Superior temporal gyrus (tissue), 1 donor: ENCODE data around the gene CRYBB2.
"Not testable (repeated sequence)": the region's sequence is repeated elsewhere in the genome, so short reads cannot be mapped to it uniquely, and the experiment has no call there.

Source experiments
- DNase-seq: peaks from one replicate; pipeline ENCODE4 v3.0.0-alpha.2; 2016; ENCODE audit errors: extremely low spot score

Gene CRYBB2

DNA sequence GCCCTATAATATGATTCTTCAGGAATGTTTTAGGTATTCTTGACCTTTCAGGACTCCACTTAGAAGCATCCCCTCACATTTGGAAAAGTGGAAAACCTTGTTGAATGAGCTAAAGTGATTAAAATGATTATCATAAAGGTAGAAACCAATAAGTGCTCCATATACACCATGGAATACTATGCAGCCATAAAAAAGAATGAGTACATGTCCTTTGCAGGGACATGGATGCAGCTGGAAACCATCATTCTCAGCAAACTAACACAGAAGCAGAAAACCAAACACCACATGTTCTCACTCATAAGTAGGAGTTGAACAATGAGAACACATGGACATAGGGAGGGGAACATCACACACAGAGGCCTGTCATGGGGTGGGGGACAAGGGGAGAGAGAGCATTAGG lies 14.3 kb downstream of the CRYBB2 start:
- not testable (repeated sequence) for DNase-seq

DNA sequence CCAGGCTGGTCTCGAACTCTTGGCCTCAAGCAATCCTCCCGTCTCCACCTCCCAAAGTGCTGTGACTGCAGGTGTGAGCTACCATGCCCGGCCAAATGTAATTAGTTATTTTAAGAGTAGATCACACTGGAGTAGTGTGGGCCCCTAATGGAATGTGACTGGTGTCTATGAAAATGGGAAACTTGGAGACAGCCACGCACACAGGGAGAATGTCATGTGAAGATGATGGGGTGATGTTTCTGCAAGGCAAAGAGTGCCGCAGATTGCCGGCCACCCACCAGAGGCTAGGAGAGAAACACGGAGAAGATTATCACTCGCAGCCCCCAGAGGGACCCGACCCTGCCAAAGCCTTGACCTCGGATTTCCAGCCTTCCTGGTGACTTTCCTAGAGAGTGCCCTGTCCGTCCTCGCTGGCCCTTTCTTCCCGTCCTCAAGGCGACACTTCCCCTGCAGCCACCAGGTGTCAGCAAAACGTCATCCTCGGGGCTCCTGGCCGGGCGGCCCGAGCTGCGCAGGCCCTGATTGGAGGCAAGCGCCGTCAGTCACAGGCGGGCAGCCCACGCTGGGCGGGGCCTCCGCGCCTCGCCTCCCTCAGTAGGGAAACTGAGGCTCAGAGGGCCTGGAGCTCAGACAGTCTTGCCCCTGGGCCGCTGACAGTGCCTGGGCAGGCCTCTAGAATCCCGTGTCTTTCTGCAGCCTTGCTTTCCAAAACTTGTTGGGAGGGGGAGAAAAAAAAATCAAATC lies 16.3 kb downstream of the CRYBB2 start:
- DNase-seq = peak; percentile 42

DNA sequence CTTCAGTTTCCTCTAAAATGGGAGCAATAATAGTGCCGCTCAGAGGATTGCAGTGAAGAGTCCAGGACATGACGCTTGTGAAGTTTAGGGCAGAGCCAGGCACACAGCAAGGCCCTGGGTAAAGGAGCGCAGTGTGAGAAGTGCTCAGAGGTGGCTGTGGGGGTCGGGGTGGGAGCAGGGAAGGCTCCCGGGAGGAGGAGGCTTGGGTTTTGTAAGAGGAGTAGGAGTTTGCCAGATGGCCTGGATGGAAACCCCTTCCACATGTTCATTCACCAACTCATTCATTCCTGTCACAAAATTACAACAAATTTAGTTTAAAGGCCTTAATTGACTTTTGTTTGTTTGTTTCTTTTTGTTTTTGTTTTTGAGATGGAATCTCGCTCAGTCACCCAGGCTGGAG lies 17.0 kb downstream of the CRYBB2 start:
- no peak for DNase-seq

GRCh38 chr22:25237503-25237902 lies 18.1 kb downstream of the CRYBB2 start:
- no peak for DNase-seq

GRCh38 chr22:25238058-25238457 lies 18.6 kb downstream of the CRYBB2 start:
- DNase-seq = not testable (repeated sequence)

DNA sequence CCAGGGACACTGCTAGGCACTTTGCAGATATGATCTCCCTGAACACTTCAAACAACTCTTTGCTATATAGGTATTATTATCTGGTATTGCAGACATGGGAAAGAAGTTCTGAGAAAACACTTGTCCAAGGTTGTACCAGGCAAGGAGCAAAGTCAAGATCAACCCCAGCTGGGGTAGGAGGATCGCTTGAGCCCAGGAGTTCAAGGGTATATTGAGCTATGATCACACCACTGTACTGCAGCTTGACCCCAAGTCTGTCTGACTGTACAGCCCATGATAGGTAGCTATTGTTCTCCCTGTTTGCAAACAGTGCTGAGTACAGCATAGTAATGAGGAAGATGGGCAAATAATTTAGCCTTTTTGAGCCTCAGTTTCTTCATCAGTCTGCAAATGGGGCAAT lies 35.7 kb downstream of the CRYBB2 start:
- not testable (repeated sequence) for DNase-seq

- not testable (repeated sequence) for DNase-seq
Measured at GRCh38 chr22:25267567-25267966, 48.1 kb downstream of the CRYBB2 start.

DNA sequence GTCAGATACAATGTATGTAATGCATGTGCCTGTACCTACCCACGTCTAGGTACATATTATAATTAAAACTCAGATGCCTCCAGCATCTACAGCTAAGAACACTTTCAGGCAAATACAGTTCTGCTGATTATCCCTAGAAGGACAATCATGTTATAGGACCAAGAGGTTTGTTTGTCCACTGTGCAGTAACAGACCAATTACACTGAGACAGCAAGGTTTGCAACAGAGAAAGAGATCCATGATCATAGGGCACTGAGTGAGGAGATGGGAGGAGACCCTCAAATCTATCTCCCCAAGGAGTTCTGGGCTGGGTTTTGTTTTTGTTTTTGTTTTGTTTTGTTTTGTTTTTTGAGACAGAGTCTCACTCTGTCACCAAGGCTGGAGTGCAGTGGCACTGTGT lies 49.5 kb downstream of the CRYBB2 start:
- not testable (repeated sequence) for DNase-seq

DNA sequence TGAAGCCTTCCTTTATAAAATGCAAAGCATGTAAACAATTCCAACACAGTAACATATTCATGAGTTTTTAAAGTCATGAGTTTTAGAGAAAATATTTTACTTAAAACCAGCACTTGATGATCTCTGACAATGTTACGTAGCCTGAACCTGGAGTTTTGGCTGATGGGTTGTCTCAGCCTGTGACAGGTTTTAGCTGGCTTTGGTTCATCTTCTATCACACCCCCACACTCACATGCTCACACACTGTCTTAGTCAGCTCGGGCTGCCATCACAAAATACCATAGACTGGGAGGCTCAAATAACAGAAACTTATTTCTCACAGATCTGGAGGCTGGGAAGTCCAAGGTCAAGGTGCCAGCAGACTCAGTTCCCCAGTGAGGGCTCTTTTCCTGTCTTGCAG lies 50.6 kb downstream of the CRYBB2 start:
- DNase-seq = not testable (repeated sequence)

DNA sequence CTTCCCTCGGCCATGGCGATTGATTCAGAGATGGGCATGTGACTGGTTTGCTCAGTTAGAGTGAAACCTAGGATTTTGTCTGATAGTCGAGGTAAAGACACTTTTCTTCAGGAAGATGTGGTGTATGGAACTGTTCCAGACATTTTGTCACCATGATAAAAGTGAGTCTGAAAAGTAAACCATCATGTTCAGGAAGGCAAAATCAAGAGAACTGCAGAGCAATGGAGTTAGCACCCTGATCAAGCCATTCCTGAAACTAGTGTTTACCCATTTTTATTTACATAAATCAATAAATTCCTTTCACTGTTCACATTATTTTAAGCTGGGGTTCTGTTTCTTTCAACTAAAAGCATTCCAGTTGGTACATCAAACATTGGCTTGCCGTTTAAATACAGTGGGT lies 53.8 kb downstream of the CRYBB2 start:
- not testable (repeated sequence) for DNase-seq

- DNase-seq = not testable (repeated sequence)
Measured at GRCh38 chr22:25273928-25274327, 54.5 kb downstream of the CRYBB2 start.

GRCh38 chr22:25280118-25280517 lies 60.7 kb downstream of the CRYBB2 start:
- DNase-seq = not testable (repeated sequence)
